Glomerular endothelial cell (primary cell): ENCODE measurements around the gene TSGA10IP. TPM values are rescaled to one million over a fixed set of nuclear protein-coding genes. Genes with fewer than 3 reads are reported as not detected.

Experiments
- DNase-seq: peaks from one replicate; pipeline ENCODE4 v3.0.0-alpha.2; 2011; ENCODE audit warnings: low read depth, low spot score; ENCODE audit errors: extremely low read depth
- total RNA-seq: library from RNA; depleted of rRNA; stranded (reverse); fragments of >200 nt; gene quantifications from 2 replicates; pipeline ENCODE4 v1.2.3, GENCODE V29; 2015

TSGA10IP gene
- total RNA-seq, 1 donor from 2014 or later: not detected

DNA sequence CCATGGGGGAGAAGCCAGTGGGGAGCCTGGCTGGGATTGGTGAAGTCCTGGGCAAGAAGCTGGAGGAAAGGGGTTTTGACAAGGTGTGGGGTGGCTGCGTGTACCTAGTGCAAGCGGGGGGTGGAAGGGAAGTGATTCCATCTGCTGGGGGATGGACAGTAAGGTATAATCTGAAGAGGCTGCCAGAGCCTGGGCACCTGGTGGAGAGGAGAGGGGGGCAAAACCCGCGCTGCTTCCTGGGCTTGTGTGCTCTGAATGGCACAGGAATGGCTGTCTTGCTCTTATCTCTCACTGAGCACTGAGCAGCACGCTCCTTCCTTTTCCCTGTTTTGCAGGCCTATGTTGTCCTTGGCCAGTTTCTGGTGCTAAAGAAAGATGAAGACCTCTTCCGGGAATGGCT, 58.0 kb downstream of the TSGA10IP start:
- no peak for DNase-seq

DNA sequence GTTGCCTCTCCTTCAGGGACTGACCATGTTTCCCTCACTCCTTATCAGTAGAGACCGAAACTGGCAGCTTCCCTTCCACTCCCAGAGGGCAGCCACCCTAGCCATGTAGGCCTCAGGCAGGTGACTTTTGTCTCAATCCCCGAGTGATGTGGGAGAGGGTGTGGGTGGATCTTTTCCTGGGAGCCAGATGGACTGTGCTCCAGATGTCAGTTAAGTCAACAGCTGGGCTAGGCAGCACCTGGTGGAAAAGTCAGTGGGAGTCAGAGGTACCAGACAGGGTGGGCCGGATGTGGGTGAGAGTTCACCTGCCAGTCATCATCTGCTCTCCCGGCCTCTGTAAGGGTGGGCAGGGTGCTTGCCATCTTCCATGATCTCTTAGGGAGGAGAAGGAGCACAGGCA, 58.9 kb downstream of the TSGA10IP start:
- no peak for DNase-seq

DNA sequence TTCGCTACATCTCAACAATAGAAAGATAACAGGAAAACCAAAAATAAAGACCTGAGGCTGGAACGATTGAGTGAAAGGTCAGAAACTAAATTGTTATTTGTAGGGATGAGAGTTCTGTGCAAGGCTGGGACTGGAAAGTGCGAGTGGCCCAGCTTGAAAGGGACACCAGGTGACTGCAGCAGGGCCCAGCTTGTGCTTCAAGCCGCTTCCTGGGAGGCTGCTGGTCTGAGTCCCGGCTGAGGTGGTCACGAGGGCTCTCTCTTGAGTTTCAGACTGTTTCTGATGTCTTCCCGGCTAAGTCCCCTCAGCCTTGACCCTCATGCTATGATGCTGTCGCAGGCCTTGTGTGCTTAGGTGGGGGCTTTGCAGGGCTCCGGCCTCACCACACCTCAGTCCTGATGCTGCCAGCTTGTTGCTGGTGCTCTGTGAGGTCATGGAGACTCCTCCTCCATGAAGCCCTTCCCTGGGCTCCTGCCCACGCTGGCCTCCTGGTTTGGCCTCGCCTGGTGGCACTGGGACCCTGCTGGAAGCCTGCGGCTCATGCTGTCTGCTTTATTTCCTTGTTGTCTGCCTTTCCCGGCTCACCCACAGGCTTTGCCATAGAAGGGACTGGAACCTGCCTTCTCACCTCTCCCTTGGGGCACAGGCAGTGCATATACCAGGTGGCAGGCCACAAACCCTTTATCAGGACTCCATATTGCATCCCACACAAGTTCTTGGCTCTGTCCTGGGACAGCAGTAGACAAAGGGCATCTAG, 61.0 kb downstream of the TSGA10IP start:
- DNase-seq: no peak

DNA sequence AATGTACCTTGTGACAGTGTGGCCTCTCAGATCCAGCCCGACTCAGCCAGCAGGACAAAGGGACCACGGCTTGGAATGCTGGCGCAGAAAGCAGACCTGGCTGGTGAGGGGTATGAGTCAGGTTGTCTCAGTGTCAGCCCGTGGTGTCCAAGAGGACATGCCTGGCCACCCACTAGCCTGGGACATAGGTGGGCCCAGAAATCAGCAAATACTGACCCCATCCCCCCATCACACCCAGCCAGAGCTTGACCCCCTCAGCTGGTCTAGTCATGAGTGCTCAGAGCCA, 61.6 kb downstream of the TSGA10IP start:
- DNase-seq: no peak

DNA sequence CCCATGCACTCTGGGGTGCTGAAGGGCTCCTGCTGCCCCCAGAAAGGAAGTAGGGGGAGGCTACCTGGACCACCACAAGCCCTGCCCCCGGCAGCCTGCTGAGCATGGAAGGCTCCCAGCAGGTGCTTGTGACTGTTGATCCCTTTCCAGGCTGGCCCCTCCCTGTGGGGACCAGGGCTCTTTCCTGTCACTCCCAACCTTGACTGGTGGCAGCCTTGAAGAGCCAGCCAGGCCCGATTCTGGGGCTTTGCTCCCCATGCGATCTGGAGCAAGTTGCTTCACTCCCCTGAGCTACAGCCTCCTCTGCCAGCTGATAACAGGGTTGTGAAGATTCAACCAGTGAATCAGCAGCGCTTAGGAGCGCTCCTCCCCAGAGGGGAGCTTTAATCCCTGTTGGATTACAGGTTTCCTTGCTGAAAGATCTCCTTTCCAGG, 61.9 kb downstream of the TSGA10IP start:
- no peak for DNase-seq

DNA sequence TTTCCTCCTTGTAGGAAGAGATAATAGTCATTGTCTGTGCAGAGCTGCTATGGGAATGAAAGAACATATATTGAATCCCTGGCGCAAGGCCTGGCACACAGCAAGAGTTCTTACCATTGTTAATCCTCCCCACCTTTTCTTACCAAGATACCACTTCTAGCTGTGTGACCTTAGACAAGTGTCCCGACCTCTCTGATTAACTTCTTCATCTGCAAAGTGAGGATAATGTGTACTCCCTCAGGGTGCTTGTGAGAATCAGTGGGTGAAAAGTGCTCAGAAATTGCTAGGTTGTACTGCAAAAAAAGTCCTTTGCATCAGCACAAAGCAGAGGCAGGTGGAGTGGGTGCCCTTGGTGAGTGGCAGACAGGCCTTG, 62.8 kb downstream of the TSGA10IP start:
- DNase-seq: no peak

DNA sequence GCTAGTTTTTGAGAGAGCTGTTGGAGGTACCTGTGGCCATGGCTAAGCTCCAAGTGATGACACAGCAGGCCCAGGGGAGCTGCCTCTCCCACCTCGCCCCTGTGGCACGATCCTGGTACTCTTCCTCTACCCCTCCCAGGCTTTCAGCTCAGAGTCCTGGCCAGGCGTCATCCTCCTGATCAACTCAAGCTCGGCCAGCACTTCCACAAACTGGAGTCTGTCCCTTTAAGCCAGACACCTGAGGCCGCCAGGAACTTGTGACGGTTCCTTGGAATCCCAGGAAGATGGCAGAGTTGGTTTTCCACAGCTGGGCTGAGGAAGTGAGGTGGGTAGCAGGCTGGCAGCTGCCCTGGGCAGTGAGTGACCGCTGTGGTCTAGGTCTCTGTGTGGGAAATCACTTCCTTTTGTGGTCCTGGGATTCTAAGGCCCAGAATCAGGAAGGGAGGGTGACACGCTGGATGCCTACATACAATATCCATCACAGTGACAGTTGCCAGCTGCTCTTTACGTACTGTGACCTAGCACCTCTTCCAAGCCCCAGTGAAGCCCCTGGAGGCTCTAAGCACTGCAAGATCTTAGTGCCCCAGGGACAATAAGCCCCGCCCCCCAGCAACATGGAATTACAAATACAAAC, 63.3 kb downstream of the TSGA10IP start:
- DNase-seq: no peak

Other genes with a start within 250 kb of the TSGA10IP start
- gene KAT5, start 233.2 kb upstream of the TSGA10IP start, total RNA-seq: 38.9 and 47.5 TPM in 2 replicates
- gene RNASEH2C, start 224.7 kb upstream of the TSGA10IP start, total RNA-seq: 76.5 and 87.6 TPM in 2 replicates
- gene AP5B1, start 164.5 kb upstream of the TSGA10IP start, total RNA-seq: 15.8 and 18.8 TPM in 2 replicates
- gene OVOL1, start 158.4 kb upstream of the TSGA10IP start, total RNA-seq: not detected in 2 replicates
- gene SNX32, start 111.5 kb upstream of the TSGA10IP start, total RNA-seq: 0.63 TPM in 1 of 2 replicates, not detected in the other
- 2,090 and 2,212 TPM in 2 replicates for gene CFL1, start 87.3 kb upstream of the TSGA10IP start, total RNA-seq
- 50.4 and 63.4 TPM in 2 replicates for gene MUS81, start 85.0 kb upstream of the TSGA10IP start, total RNA-seq
- 81.9 TPM in 2 replicates for gene EFEMP2, start 72.7 kb upstream of the TSGA10IP start, total RNA-seq
- gene CTSW, start 65.6 kb upstream of the TSGA10IP start, total RNA-seq: 0.35 TPM in 1 of 2 replicates, not detected in the other
- gene FIBP, start 57.0 kb upstream of the TSGA10IP start, total RNA-seq: 131 and 158 TPM in 2 replicates
- gene CCDC85B, start 54.8 kb upstream of the TSGA10IP start, total RNA-seq: 201 and 204 TPM in 2 replicates
- gene FOSL1, start 45.1 kb upstream of the TSGA10IP start, total RNA-seq: 71.4 and 97.8 TPM in 2 replicates
- 19.6 and 30.0 TPM in 2 replicates for gene C11orf68, start 26.4 kb upstream of the TSGA10IP start, total RNA-seq
- 144 and 185 TPM in 2 replicates for gene DRAP1, start 26.1 kb upstream of the TSGA10IP start, total RNA-seq
- gene SART1, start 16.3 kb downstream of the TSGA10IP start, total RNA-seq: 34.8 and 60.1 TPM in 2 replicates
- gene EIF1AD, start 56.7 kb downstream of the TSGA10IP start, total RNA-seq: 27.1 and 42.8 TPM in 2 replicates
- gene BANF1, start 57.0 kb downstream of the TSGA10IP start, total RNA-seq: 55.3 and 90.4 TPM in 2 replicates
- gene CST6, start 66.5 kb downstream of the TSGA10IP start, total RNA-seq: 0.29 and 0.82 TPM in 2 replicates
- gene CATSPER1, start 81.0 kb downstream of the TSGA10IP start, total RNA-seq: 0.82 TPM in 1 of 2 replicates, not detected in the other
- gene GAL3ST3, start 103.7 kb downstream of the TSGA10IP start, total RNA-seq: 0.23 TPM in 1 of 2 replicates, not detected in the other
- gene SF3B2, start 106.9 kb downstream of the TSGA10IP start, total RNA-seq: 129 and 162 TPM in 2 replicates
- gene PACS1, start 124.8 kb downstream of the TSGA10IP start, total RNA-seq: 40.0 and 74.4 TPM in 2 replicates